Uterus (tissue), 2 donors: Measurements from ENCODE around the gene STC2.

Experiments
- POLR2A ChIP-seq, 2 donors: fragments of 450-650 bp; IDR thresholded peaks; one replicate each; pipeline ENCODE4 v1.6.1; 2016; ENCODE audit warnings: antibody characterized with exemption in 2 of 2, mild to moderate bottlenecking in 1 of 2, moderate library complexity in 1 of 2
- TF ChIP-seq, protein P1 (sequence below), 4 experiments: fragments of 200-600 bp in 2 of 4; fragments of 450-650 bp in 2 of 4; sonication (generic) in 2 of 4; IDR thresholded peaks; one replicate each; pipeline ENCODE4 v1.5.1; 2016 to 2019; ENCODE audit warnings: antibody characterized with exemption in 4 of 4, mild to moderate bottlenecking in 2 of 4, moderate library complexity in 1 of 4

- TF ChIP-seq POLR2A (IDR thresholded peaks at IDR 0.05), result no peak
- TF ChIP-seq, protein P1, sequence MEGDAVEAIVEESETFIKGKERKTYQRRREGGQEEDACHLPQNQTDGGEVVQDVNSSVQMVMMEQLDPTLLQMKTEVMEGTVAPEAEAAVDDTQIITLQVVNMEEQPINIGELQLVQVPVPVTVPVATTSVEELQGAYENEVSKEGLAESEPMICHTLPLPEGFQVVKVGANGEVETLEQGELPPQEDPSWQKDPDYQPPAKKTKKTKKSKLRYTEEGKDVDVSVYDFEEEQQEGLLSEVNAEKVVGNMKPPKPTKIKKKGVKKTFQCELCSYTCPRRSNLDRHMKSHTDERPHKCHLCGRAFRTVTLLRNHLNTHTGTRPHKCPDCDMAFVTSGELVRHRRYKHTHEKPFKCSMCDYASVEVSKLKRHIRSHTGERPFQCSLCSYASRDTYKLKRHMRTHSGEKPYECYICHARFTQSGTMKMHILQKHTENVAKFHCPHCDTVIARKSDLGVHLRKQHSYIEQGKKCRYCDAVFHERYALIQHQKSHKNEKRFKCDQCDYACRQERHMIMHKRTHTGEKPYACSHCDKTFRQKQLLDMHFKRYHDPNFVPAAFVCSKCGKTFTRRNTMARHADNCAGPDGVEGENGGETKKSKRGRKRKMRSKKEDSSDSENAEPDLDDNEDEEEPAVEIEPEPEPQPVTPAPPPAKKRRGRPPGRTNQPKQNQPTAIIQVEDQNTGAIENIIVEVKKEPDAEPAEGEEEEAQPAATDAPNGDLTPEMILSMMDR (IDR thresholded peaks at IDR 0.05), result no peak
Observed at GRCh38 chr5:173341961-173342430, 13.8 kb upstream of the STC2 start.
